Fibroblast of skin of abdomen (primary cell): ENCODE results near the gene OR7C2. TPM values are rescaled to one million over a fixed set of nuclear protein-coding genes. Genes with fewer than 3 reads are reported as not detected.
"Not testable (repeated sequence)": the region's sequence is repeated elsewhere in the genome, so short reads cannot be mapped to it uniquely, and the experiment has no call there.

Experiments used
- DNase-seq: peaks from one replicate; pipeline ENCODE4 v3.0.0-alpha.2; 2013
- polyA plus RNA-seq, 2 experiments: library from polyadenylated mRNA; unstranded; fragments of 120-200 nt; gene quantifications; one replicate each; pipeline ENCODE4 v1.2.1, GENCODE V29; 2013; ENCODE audit not compliant: insufficient read length in 2 of 2

OR7C2 gene
- not detected for polyA plus RNA-seq (2013, experiment 1 of 2; ENCODE audit: insufficient read length)
- polyA plus RNA-seq (2013, experiment 2 of 2; ENCODE audit: insufficient read length), result not detected

- no peak for DNase-seq
Observed at GRCh38 chr19:14941189-14941588, at the start of gene OR7C2. Gene OR7C2 (plus strand): TSS chr19:14941489. CDS start chr19:14941489, 0 bp downstream.

GRCh38 chr19:14901675-14902260 is 39.5 kb upstream of the OR7C2 start:
- DNase-seq, result no peak

GRCh38 chr19:14906711-14907110 is 34.6 kb upstream of the OR7C2 start:
- no peak for DNase-seq

GRCh38 chr19:14915116-14915515 is 26.2 kb upstream of the OR7C2 start:
- DNase-seq, result no peak

GRCh38 chr19:14916848-14917247 is 24.4 kb upstream of the OR7C2 start:
- DNase-seq, result no peak

GRCh38 chr19:14933506-14933905 is 7.8 kb upstream of the OR7C2 start:
- no peak for DNase-seq

GRCh38 chr19:14940266-14940665 is 1.0 kb upstream of the OR7C2 start:
- no peak for DNase-seq

GRCh38 chr19:14943601-14944000 is 2.3 kb downstream of the OR7C2 start:
- no peak for DNase-seq

- no peak for DNase-seq
Observed at GRCh38 chr19:14944456-14944855, 3.2 kb downstream of the OR7C2 start.

- DNase-seq, result not testable (repeated sequence)
Observed at GRCh38 chr19:14949413-14949812, 8.1 kb downstream of the OR7C2 start.

GRCh38 chr19:14949876-14950275 is 8.6 kb downstream of the OR7C2 start:
- DNase-seq, result no peak

- DNase-seq, result no peak
Observed at GRCh38 chr19:14950421-14950820, 9.1 kb downstream of the OR7C2 start.

- no peak for DNase-seq
Observed at GRCh38 chr19:14952767-14953166, 11.5 kb downstream of the OR7C2 start.

- no peak for DNase-seq
Observed at GRCh38 chr19:14954071-14954655, 12.9 kb downstream of the OR7C2 start.

GRCh38 chr19:14957464-14957863 is 16.2 kb downstream of the OR7C2 start:
- no peak for DNase-seq

GRCh38 chr19:14959263-14959662 is 18.0 kb downstream of the OR7C2 start:
- no peak for DNase-seq

GRCh38 chr19:14961956-14962685 is 20.8 kb downstream of the OR7C2 start:
- no peak for DNase-seq

GRCh38 chr19:14968247-14968646 is 27.0 kb downstream of the OR7C2 start:
- DNase-seq, result no peak

GRCh38 chr19:14971474-14971873 is 30.2 kb downstream of the OR7C2 start:
- no peak for DNase-seq

- no peak for DNase-seq
Observed at GRCh38 chr19:14972676-14973075, 31.4 kb downstream of the OR7C2 start.

- DNase-seq, result no peak
Observed at GRCh38 chr19:14974488-14974887, 33.2 kb downstream of the OR7C2 start.

- DNase-seq, result no peak
Observed at GRCh38 chr19:14977128-14977527, 35.8 kb downstream of the OR7C2 start.

- no peak for DNase-seq
Observed at GRCh38 chr19:14978161-14978776, 37.0 kb downstream of the OR7C2 start.
